Measurements from ENCODE around the gene DPH6.
"Not testable (repeated sequence)": the region's sequence is repeated elsewhere in the genome, so short reads cannot be mapped to it uniquely, and the experiment has no call there.

The DPH6 gene

DNA sequence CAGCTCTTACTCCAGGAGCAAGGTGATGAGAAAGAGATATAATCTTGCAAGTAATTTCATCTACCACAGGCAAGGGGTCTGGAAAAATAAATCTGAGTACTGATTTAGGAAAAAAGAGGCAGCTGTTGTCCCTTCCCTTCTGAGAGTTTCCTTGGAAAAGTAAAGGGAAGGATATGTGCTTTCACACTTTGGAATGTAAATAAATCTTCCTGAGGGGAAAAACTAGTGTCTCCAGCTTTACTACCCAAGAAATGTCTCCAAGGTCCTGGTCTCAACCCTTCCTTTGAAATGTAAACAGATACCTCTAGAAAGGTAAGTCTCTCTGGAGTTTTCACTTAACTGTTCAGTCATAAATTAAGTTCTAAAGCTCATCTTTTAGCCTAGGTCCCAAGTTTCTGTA lies 102.6 kb downstream of the DPH6 start:
- intact Hi-C loops (cut with DNase I; ENCODE audit: low total_unique reads): loop anchor here (10.0 kb wide), 1 partner anchor 149 kb away; no protein-coding TSS in a partner anchor
- peaks cover 0 to 15% (median 3%) of the 10 kb centered on the region in 4 donors for H3K4me1 ChIP-seq

DNA sequence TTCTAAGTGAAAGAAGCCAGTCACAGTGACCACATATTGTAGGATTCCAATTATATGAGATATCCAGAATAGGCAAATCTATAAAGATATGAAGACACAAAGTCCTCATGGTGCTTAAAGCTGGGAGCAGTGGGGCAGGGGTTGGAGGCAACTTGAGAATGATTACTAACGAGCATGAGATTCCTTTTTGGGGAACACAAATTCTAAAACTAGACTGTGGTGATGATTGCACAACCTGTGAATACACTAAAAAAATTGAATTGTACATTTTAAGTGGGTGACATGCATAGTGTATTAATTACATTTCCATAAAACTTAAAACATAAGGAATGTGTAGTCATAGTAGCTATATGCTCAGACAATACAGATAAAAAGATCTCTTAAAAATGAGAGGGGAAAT lies 103.2 kb downstream of the DPH6 start:
- H3K4me1 ChIP-seq: peaks cover 0 to 15% (median 3%) of the 10 kb centered on the region in 4 donors
- no peak overlapping the region for H3K27ac ChIP-seq
- no peak overlapping the region for H3K4me3 ChIP-seq
- no peaks in the 10 kb centered on the region for H3K9me3 ChIP-seq
- H3K27me3 ChIP-seq: no peaks in the 10 kb centered on the region
- intact Hi-C loops (cut with DNase I; ENCODE audit: low total_unique reads): loop anchor here (10.0 kb wide), 1 partner anchor 148 kb away; no protein-coding TSS in a partner anchor
- no peak for DNase-seq
- H3K36me3 ChIP-seq: no peaks in the 10 kb centered on the region
- TF ChIP-seq, protein P1, sequence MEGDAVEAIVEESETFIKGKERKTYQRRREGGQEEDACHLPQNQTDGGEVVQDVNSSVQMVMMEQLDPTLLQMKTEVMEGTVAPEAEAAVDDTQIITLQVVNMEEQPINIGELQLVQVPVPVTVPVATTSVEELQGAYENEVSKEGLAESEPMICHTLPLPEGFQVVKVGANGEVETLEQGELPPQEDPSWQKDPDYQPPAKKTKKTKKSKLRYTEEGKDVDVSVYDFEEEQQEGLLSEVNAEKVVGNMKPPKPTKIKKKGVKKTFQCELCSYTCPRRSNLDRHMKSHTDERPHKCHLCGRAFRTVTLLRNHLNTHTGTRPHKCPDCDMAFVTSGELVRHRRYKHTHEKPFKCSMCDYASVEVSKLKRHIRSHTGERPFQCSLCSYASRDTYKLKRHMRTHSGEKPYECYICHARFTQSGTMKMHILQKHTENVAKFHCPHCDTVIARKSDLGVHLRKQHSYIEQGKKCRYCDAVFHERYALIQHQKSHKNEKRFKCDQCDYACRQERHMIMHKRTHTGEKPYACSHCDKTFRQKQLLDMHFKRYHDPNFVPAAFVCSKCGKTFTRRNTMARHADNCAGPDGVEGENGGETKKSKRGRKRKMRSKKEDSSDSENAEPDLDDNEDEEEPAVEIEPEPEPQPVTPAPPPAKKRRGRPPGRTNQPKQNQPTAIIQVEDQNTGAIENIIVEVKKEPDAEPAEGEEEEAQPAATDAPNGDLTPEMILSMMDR (IDR thresholded peaks at IDR 0.05): no peak

More for the DNA sequence above, 102.6 kb downstream of the DPH6 start:
- Histone ChIP-seq H3K27me3 (no peaks in the 10 kb centered on the region), H3K27ac (no peak overlapping the region), H3K9me3 (no peaks in the 10 kb centered on the region), H3K4me3 (no peak overlapping the region), H3K36me3 (no peaks in the 10 kb centered on the region)
- TF ChIP-seq, protein P1 (IDR thresholded peaks at IDR 0.05): no peak
- DNase-seq: no peak

GRCh38 chr15:35441279-35441678 lies 104.7 kb downstream of the DPH6 start:
- intact Hi-C loops (cut with DNase I; ENCODE audit: low total_unique reads): loop anchor here (10.0 kb wide), 1 partner anchor 146 kb away; no protein-coding TSS in a partner anchor
- H3K4me1 ChIP-seq: peaks cover 0 to 15% (median 3%) of the 10 kb centered on the region in 4 donors
- H3K27ac ChIP-seq, H3K9me3 ChIP-seq, H3K4me3 ChIP-seq, H3K27me3 ChIP-seq, DNase-seq, H3K36me3 ChIP-seq: not testable (repeated sequence)

GRCh38 chr15:35440265-35440664 lies 105.7 kb downstream of the DPH6 start:
- Histone ChIP-seq H3K27me3 (no peaks in the 10 kb centered on the region), H3K9me3 (no peaks in the 10 kb centered on the region), H3K4me3 (no peak overlapping the region), H3K36me3 (no peaks in the 10 kb centered on the region), H3K4me1 (peaks cover 0 to 15% (median 3%) of the 10 kb centered on the region in 4 donors), H3K27ac (no peak overlapping the region)
- DNase-seq: no peak
- intact Hi-C loops (cut with DNase I; ENCODE audit: low total_unique reads): loop anchor here (10.0 kb wide), 1 partner anchor 145 kb away; no protein-coding TSS in a partner anchor
- TF ChIP-seq, protein P1 (IDR thresholded peaks at IDR 0.05): no peak

DNA sequence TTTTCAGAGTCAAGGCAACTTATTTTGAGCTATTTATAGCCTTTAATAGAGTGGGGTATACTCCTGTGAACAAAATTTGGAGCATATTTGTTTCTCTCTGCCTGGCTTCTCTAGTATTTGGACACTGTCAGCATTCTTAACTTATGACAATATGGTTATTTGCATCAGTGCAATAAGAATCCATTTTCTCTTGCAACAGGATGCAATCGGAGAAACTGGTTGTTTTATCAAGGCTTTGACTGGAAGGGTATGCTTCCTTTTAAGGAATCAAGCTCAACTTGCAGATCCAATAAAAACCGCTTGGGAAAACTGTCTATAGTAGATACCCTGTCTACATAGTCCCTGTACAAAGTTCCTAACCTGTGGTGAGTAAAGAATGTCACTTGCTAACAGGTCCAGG lies 106.7 kb downstream of the DPH6 start:
- H3K4me3 ChIP-seq: no peak overlapping the region
- no peak overlapping the region for H3K27ac ChIP-seq
- H3K27me3 ChIP-seq: no peaks in the 10 kb centered on the region
- TF ChIP-seq, protein P1 (IDR thresholded peaks at IDR 0.05): no peak
- no peaks in the 10 kb centered on the region for H3K36me3 ChIP-seq
- DNase-seq: no peak
- peaks cover 0 to 15% (median 3%) of the 10 kb centered on the region in 4 donors for H3K4me1 ChIP-seq
- intact Hi-C loops (cut with DNase I; ENCODE audit: low total_unique reads): no loop called here
- H3K9me3 ChIP-seq: no peaks in the 10 kb centered on the region

GRCh38 chr15:35437157-35437556 lies 108.8 kb downstream of the DPH6 start:
- peaks cover 0 to 15% (median 3%) of the 10 kb centered on the region in 4 donors for H3K4me1 ChIP-seq
- no peak overlapping the region for H3K4me3 ChIP-seq
- no peaks in the 10 kb centered on the region for H3K27me3 ChIP-seq
- no peak for DNase-seq
- H3K27ac ChIP-seq: no peak overlapping the region
- TF ChIP-seq, protein P1 (IDR thresholded peaks at IDR 0.05): no peak
- no peaks in the 10 kb centered on the region for H3K9me3 ChIP-seq
- H3K36me3 ChIP-seq: no peaks in the 10 kb centered on the region
- intact Hi-C loops (cut with DNase I; ENCODE audit: low total_unique reads): no loop called here

All from tibial artery (tissue), 4 donors.